ENCODE measurements around the gene RBM47.

DNA sequence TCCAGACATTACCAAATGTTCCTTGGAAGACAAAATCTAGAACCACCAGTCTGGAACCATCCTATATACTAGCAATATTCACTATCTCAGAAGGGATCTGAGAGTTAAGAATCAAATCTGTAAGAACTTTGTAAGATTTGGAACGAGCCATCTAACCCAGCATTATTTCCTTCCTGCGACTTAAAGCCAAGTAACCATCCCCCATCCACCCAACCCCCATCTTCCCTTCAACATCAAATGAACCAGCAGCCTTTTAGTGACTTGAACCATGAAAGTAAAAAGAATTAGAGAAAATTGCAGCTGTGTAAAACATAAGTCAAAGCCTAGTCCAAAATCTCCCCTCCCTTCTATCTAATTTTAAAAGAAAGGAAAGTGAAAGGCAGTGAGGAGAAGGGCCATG, 15.6 kb downstream of the RBM47 start:
- TF ChIP-seq, protein P1, sequence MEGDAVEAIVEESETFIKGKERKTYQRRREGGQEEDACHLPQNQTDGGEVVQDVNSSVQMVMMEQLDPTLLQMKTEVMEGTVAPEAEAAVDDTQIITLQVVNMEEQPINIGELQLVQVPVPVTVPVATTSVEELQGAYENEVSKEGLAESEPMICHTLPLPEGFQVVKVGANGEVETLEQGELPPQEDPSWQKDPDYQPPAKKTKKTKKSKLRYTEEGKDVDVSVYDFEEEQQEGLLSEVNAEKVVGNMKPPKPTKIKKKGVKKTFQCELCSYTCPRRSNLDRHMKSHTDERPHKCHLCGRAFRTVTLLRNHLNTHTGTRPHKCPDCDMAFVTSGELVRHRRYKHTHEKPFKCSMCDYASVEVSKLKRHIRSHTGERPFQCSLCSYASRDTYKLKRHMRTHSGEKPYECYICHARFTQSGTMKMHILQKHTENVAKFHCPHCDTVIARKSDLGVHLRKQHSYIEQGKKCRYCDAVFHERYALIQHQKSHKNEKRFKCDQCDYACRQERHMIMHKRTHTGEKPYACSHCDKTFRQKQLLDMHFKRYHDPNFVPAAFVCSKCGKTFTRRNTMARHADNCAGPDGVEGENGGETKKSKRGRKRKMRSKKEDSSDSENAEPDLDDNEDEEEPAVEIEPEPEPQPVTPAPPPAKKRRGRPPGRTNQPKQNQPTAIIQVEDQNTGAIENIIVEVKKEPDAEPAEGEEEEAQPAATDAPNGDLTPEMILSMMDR (IDR thresholded peaks at IDR 0.05) = no peak
- no peak for TF ChIP-seq POLR2A (IDR thresholded peaks at IDR 0.05)

Data from Peyer's patch (tissue), 4 donors.